Skeletal muscle tissue (tissue), 4 donors: ENCODE data around the gene OVOL3. TPM values are rescaled to one million over a fixed set of nuclear protein-coding genes. Genes with fewer than 3 reads are reported as not detected.

Source experiments
- H3K27ac ChIP-seq: one replicate; pipeline ENCODE4 v1.7.0; 2013; ENCODE audit warnings: mild to moderate bottlenecking, low read depth, low read length, inconsistent platforms
- H3K27me3 ChIP-seq, 3 donors: one replicate each; pipeline ENCODE4 v1.7.0; 2013; ENCODE audit warnings: low read length in 3 of 3; ENCODE audit not compliant: control insufficient read depth in 3 of 3, insufficient read depth in 3 of 3
- H3K36me3 ChIP-seq, 3 donors: one replicate each; pipeline ENCODE4 v1.7.0; 2013; ENCODE audit warnings: low read length in 3 of 3; ENCODE audit not compliant: control insufficient read depth in 3 of 3, insufficient read depth in 3 of 3
- H3K4me1 ChIP-seq, 3 donors: one replicate each; pipeline ENCODE4 v1.7.0; 2013; ENCODE audit warnings: low read length in 3 of 3, mild to moderate bottlenecking in 3 of 3; ENCODE audit not compliant: control insufficient read depth in 3 of 3, insufficient read depth in 3 of 3
- H3K4me3 ChIP-seq, 3 donors: one replicate each; pipeline ENCODE4 v1.7.0; 2013; ENCODE audit warnings: low read length in 3 of 3
- H3K9ac ChIP-seq, 3 donors: one replicate each; pipeline ENCODE4 v1.7.0; 2013; ENCODE audit warnings: low read length in 3 of 3, mild to moderate bottlenecking in 3 of 3, moderate library complexity in 2 of 3, low read depth in 1 of 3
- H3K9me3 ChIP-seq, 3 donors: one replicate each; pipeline ENCODE4 v1.7.0; 2013; ENCODE audit warnings: low read length in 3 of 3; ENCODE audit not compliant: control insufficient read depth in 3 of 3
- total RNA-seq: library from RNA; depleted of rRNA; stranded (reverse); fragments of >200 nt; gene quantifications from one replicate; pipeline ENCODE4 v1.2.3, GENCODE V29; 2014
- donor health status: Osteomylitis.

Gene OVOL3
- total RNA-seq, 1 donor from 2014 or later: not detected

GRCh38 chr19:36112678-36113077, 1.7 kb downstream of the OVOL3 start:
- Histone ChIP-seq H3K4me1 (peaks cover 18 to 35% (median 25%) of the 10 kb centered on the region in 3 donors), H3K36me3 (peaks cover 20 to 34% (median 29%) of the 10 kb centered on the region in 3 donors), H3K27ac (no peak overlapping the region), H3K9me3 (no peaks in the 10 kb centered on the region), H3K27me3 (no peaks in the 10 kb centered on the region), H3K4me3 (no peak overlapping the region), H3K9ac (no peak overlapping the region)

- H3K9ac ChIP-seq: peak overlapping the region in 2 of 3 donors; percentile 85 to 94
- H3K27me3 ChIP-seq: no peaks in the 10 kb centered on the region
Measured at GRCh38 chr19:36113425-36113824, 2.5 kb downstream of the OVOL3 start.

GRCh38 chr19:36113894-36114720, 3.2 kb downstream of the OVOL3 start:
- H3K9ac ChIP-seq: peak overlapping the region; percentile 85 to 94 (median 87)
- peak overlapping the region; percentile 91 for H3K27ac ChIP-seq
- peaks cover 29 to 35% (median 33%) of the 10 kb centered on the region in 3 donors for H3K36me3 ChIP-seq
- peak overlapping the region; percentile 86 to 99 (median 97) for H3K4me3 ChIP-seq
- peaks cover 18 to 35% (median 25%) of the 10 kb centered on the region in 3 donors for H3K4me1 ChIP-seq
- no peaks in the 10 kb centered on the region for H3K9me3 ChIP-seq
- H3K27me3 ChIP-seq: no peaks in the 10 kb centered on the region

More at GRCh38 chr19:36113425-36113824, 2.5 kb downstream of the OVOL3 start:
- Histone ChIP-seq H3K36me3 (peaks cover 25 to 35% (median 33%) of the 10 kb centered on the region in 3 donors), H3K4me1 (peaks cover 18 to 35% (median 25%) of the 10 kb centered on the region in 3 donors), H3K27ac (peak overlapping the region; percentile 91), H3K4me3 (peak overlapping the region; percentile 86 to 99 (median 97)), H3K9me3 (no peaks in the 10 kb centered on the region)

- Histone ChIP-seq H3K4me3 (peak within 1 kb of the TSS; percentile 86 to 99 (median 97)), H3K27ac (peak within 1 kb of the TSS; percentile 91), H3K9ac (peak within 1 kb of the TSS; percentile 85 to 94 (median 87)), H3K9me3 (no peaks in the 10 kb centered on the region), H3K4me1 (peaks cover 18 to 35% (median 25%) of the 10 kb centered on the region in 3 donors), H3K27me3 (no peaks in the 10 kb centered on the region), H3K36me3 (peaks cover 35 to 40% (median 36%) of the 10 kb centered on the region in 3 donors)
Measured at GRCh38 chr19:36114721-36115452, 3.9 kb downstream of the OVOL3 start, which contains the start of gene POLR2I. Gene POLR2I (minus strand): TSS chr19:36114875. CDS start chr19:36114856, 19 bp downstream.

- Histone ChIP-seq H3K4me3 (peak within 1 kb of the TSS; percentile 86 to 99 (median 97)), H3K36me3 (peaks cover 33 to 44% (median 40%) of the 10 kb centered on the region in 3 donors), H3K9ac (peak within 1 kb of the TSS; percentile 85 to 94 (median 87)), H3K27me3 (no peaks in the 10 kb centered on the region), H3K4me1 (peaks cover 18 to 35% (median 25%) of the 10 kb centered on the region in 3 donors), H3K9me3 (no peaks in the 10 kb centered on the region), H3K27ac (peak within 1 kb of the TSS; percentile 91)
Measured at GRCh38 chr19:36115453-36116343, 4.8 kb downstream of the OVOL3 start, which contains the start of gene TBCB. Gene TBCB (plus strand): TSS chr19:36115468. CDS start chr19:36115561, 93 bp downstream.

- no peaks in the 10 kb centered on the region for H3K9me3 ChIP-seq
- H3K9ac ChIP-seq: peak overlapping the region; percentile 38 to 66 (median 53)
- H3K27ac ChIP-seq: no peak overlapping the region
- peaks cover 18 to 35% (median 25%) of the 10 kb centered on the region in 3 donors for H3K4me1 ChIP-seq
- H3K27me3 ChIP-seq: no peaks in the 10 kb centered on the region
- peak overlapping the region; percentile 70 to 99 (median 79) for H3K4me3 ChIP-seq
- H3K36me3 ChIP-seq: peaks cover 28 to 40% (median 40%) of the 10 kb centered on the region in 3 donors
Measured at GRCh38 chr19:36116344-36116637, 5.3 kb downstream of the OVOL3 start.

- Histone ChIP-seq H3K36me3 (peaks cover 23 to 49% (median 37%) of the 10 kb centered on the region in 3 donors), H3K27me3 (no peaks in the 10 kb centered on the region), H3K4me1 (peaks cover 7 to 13% (median 12%) of the 10 kb centered on the region in 3 donors), H3K4me3 (no peak overlapping the region), H3K9me3 (no peaks in the 10 kb centered on the region), H3K9ac (no peak overlapping the region), H3K27ac (no peak overlapping the region)
Measured at GRCh38 chr19:36120092-36120983, 9.4 kb downstream of the OVOL3 start.

- Histone ChIP-seq H3K4me3 (no peak overlapping the region), H3K36me3 (peaks cover 28 to 54% (median 42%) of the 10 kb centered on the region in 3 donors), H3K27ac (no peak overlapping the region), H3K9me3 (no peaks in the 10 kb centered on the region), H3K9ac (no peak overlapping the region), H3K4me1 (peaks cover 4 to 10% (median 9%) of the 10 kb centered on the region in 3 donors), H3K27me3 (no peaks in the 10 kb centered on the region)
Measured at GRCh38 chr19:36120984-36121358, 10.0 kb downstream of the OVOL3 start.
